Erythroblast (primary cell): ENCODE results near the gene GFRA1.

Experiments used
- DNase-seq, 2 experiments: peaks; one replicate each; lab custom pipeline; 2025; lab: John Stamatoyannopoulos, UW
- GATA1 ChIP-seq: IDR thresholded peaks from 2 replicates; pipeline ENCODE4 v1.6.1; 2011; ENCODE audit warnings: low read depth, mild to moderate bottlenecking, control low read depth, low read length, moderate library complexity
- POLR2A ChIP-seq: IDR thresholded peaks from 2 replicates; pipeline ENCODE4 v1.6.1; 2011; ENCODE audit warnings: mild to moderate bottlenecking, low read length

GFRA1 gene

GRCh38 chr10:116286626-116287200 lies 13.7 kb upstream of the GFRA1 start:
- DNase-seq, result no peak

GRCh38 chr10:116281775-116282174 lies 8.8 kb upstream of the GFRA1 start:
- no peak for TF ChIP-seq GATA1
- TF ChIP-seq POLR2A, result no peak
- no peak for DNase-seq

More at GRCh38 chr10:116286626-116287200, 13.7 kb upstream of the GFRA1 start:
- TF ChIP-seq GATA1 (no peak), POLR2A (no peak)

GRCh38 chr10:116278846-116279245 lies 5.8 kb upstream of the GFRA1 start:
- DNase-seq, result no peak
- TF ChIP-seq GATA1, result no peak
- no peak for TF ChIP-seq POLR2A

GRCh38 chr10:116276981-116277380 lies 4.0 kb upstream of the GFRA1 start:
- DNase-seq, result no peak
- TF ChIP-seq POLR2A (no peak), GATA1 (no peak)

- TF ChIP-seq POLR2A (no peak), GATA1 (no peak)
- DNase-seq, result no peak
These were observed 1.3 kb upstream of the GFRA1 start for GRCh38 chr10:116274064-116274904.

- TF ChIP-seq POLR2A (no peak), GATA1 (no peak)
- DNase-seq, result no peak
These were observed 1.2 kb downstream of the GFRA1 start for GRCh38 chr10:116271593-116272439.

GRCh38 chr10:116270771-116271592 lies 2.0 kb downstream of the GFRA1 start:
- no peak for DNase-seq
- TF ChIP-seq POLR2A (no peak), GATA1 (no peak)

GRCh38 chr10:116270126-116270770 lies 2.8 kb downstream of the GFRA1 start:
- no peak for TF ChIP-seq POLR2A
- no peak for TF ChIP-seq GATA1
- no peak for DNase-seq

GRCh38 chr10:116269619-116270018 lies 3.4 kb downstream of the GFRA1 start:
- TF ChIP-seq POLR2A (no peak), GATA1 (no peak)
- DNase-seq, result no peak

- no peak for DNase-seq
- no peak for TF ChIP-seq GATA1
- no peak for TF ChIP-seq POLR2A
These were observed 4.0 kb downstream of the GFRA1 start for GRCh38 chr10:116268976-116269375.

- no peak for TF ChIP-seq GATA1
- no peak for TF ChIP-seq POLR2A
- no peak for DNase-seq
These were observed 7.3 kb downstream of the GFRA1 start for GRCh38 chr10:116265686-116266085.

- no peak for TF ChIP-seq POLR2A
- TF ChIP-seq GATA1, result no peak
- DNase-seq, result no peak
These were observed 8.9 kb downstream of the GFRA1 start for GRCh38 chr10:116263870-116264655.
